ENCODE results near the gene C10orf53. TPM values are rescaled to one million over a fixed set of nuclear protein-coding genes. Genes with fewer than 3 reads are reported as not detected.

C10orf53 gene
- total RNA-seq, 2 experiments from 2014 or later = not detected

Other genes starting within 250 kb of the C10orf53 start
- 10 to 100 TPM; 17.5 to 18.8 TPM for gene ERCC6, start 140.5 kb upstream of the C10orf53 start, total RNA-seq
- not detected for gene SLC18A3, start 69.3 kb upstream of the C10orf53 start, total RNA-seq
- not detected for gene CHAT, start 65.6 kb upstream of the C10orf53 start, total RNA-seq
- under 1 TPM; 0.36 to 0.40 TPM for gene OGDHL, start 82.7 kb downstream of the C10orf53 start, total RNA-seq

All from activated CD4-positive, alpha-beta memory T cell treated with anti-CD3 and anti-CD28 coated beads for 36 hours (primary cell).